ENCODE measurements around the gene ITGA2.

Gene ITGA2

DNA sequence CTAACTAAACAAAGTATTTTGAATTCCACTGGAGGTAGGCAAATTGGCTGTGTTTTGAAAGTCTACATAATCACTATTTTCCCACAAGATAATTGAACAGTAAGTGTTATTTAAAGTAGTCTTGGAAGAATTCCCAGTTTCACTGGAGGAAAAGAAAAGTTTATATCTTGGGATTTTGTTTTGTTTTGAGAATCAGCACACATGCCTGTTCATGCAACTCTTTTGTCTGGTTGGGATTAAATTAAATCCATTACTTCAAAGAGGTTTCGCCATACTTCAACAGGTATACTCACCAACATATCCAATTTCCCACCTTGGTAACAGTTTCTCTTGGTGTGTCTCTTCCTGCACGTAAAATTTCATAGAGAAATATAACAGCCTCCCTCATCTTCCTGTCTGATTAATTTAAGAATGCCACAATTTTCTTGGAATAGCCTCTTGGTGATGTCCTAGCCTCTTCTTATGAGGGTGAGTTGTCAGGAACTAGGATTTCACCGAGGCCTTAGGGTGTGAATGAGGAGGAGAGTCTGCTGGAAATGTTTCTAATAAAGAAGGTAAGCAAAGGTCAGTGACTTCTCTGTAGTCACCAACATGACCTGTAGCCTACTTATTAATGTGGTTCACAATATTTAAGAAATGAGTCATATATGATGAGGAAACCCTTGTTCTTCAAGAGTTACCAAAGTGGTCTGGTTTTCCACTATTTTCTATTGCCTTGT is 48.1 kb downstream of the ITGA2 start:
- H3K9me3 ChIP-seq (ENCODE audit: insufficient read depth, low read depth, low read length), result no peaks in the 10 kb centered on the region
- 96% methylated on average over 3 of the region's 3 CpGs for WGBS
- H3K4me1 ChIP-seq (ENCODE audit: insufficient read depth, low read length), result no peaks in the 10 kb centered on the region
- no peak overlapping the region for H3K4me3 ChIP-seq (ENCODE audit: low read length)
- no peak overlapping the region for H3K27ac ChIP-seq (ENCODE audit: low read depth, low read length)
- no peaks in the 10 kb centered on the region for H3K36me3 ChIP-seq (ENCODE audit: insufficient read depth, low read length)
- H3K27me3 ChIP-seq (ENCODE audit: insufficient read depth, low read length), result no peaks in the 10 kb centered on the region
- H3K9ac ChIP-seq (ENCODE audit: low read depth, low read length), result no peak overlapping the region

DNA sequence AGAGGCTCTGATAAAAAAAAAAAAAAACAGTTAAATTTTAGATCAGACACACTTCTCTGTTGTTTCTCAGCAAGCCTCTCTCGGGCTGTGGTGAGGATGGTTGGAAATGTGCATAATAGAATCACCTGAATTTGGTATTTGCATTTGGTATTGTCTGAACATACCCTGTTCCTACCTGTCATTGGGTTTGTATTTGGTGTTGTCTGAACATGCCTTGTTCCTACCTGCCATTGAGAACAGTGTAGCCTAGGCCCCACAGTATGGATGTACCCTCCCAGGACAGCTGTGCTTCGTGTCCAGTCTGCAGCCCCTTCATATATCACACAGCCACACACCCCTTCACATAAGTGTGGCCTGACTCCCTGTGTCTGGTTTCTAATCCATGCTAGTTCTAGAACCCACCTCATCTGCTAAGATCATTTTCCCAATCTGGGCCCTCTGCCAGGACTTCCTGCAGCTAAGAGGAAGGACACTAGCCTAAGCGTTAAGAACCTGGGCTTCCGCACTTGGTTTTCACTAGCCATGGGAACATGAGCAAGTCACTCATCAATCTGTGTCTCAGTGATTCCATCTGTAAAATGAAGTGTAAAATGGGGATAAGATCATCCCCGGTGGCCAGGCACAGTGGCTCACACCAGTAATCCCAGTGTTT is 49.2 kb downstream of the ITGA2 start:
- Histone ChIP-seq H3K9ac (ENCODE audit: low read depth, low read length) (no peak overlapping the region), H3K9me3 (ENCODE audit: insufficient read depth, low read depth, low read length) (no peaks in the 10 kb centered on the region), H3K36me3 (ENCODE audit: insufficient read depth, low read length) (no peaks in the 10 kb centered on the region), H3K27ac (ENCODE audit: low read depth, low read length) (no peak overlapping the region), H3K4me3 (ENCODE audit: low read length) (no peak overlapping the region), H3K27me3 (ENCODE audit: insufficient read depth, low read length) (no peaks in the 10 kb centered on the region), H3K4me1 (ENCODE audit: insufficient read depth, low read length) (no peaks in the 10 kb centered on the region)
- WGBS, result 56% methylated on average over 5 of the region's 5 CpGs

DNA sequence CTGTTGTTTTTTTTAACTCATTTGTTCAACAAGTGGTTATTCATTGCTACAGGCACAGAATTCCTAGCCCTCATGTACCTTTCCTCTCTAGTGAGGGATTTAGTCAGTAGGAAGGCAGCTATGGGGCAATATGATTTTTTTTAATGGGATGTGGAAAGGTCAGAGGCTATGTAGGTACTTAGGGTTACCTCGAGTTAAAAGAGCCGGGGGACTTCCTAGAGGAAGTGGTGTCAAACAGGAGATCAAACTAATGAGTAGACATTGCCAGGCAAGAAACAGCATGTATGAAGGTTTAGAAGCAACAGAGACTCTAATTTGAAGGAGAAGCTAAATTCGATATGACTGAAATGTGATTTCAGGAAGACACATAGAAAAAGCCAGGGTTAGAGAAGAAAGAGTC is 50.7 kb downstream of the ITGA2 start:
- Histone ChIP-seq H3K4me3 (ENCODE audit: low read length) (no peak overlapping the region), H3K4me1 (ENCODE audit: insufficient read depth, low read length) (no peaks in the 10 kb centered on the region), H3K36me3 (ENCODE audit: insufficient read depth, low read length) (no peaks in the 10 kb centered on the region), H3K27ac (ENCODE audit: low read depth, low read length) (no peak overlapping the region), H3K9me3 (ENCODE audit: insufficient read depth, low read depth, low read length) (no peaks in the 10 kb centered on the region), H3K27me3 (ENCODE audit: insufficient read depth, low read length) (no peaks in the 10 kb centered on the region), H3K9ac (ENCODE audit: low read depth, low read length) (no peak overlapping the region)
- WGBS, result 92% methylated on average over 3 of the region's 3 CpGs

DNA sequence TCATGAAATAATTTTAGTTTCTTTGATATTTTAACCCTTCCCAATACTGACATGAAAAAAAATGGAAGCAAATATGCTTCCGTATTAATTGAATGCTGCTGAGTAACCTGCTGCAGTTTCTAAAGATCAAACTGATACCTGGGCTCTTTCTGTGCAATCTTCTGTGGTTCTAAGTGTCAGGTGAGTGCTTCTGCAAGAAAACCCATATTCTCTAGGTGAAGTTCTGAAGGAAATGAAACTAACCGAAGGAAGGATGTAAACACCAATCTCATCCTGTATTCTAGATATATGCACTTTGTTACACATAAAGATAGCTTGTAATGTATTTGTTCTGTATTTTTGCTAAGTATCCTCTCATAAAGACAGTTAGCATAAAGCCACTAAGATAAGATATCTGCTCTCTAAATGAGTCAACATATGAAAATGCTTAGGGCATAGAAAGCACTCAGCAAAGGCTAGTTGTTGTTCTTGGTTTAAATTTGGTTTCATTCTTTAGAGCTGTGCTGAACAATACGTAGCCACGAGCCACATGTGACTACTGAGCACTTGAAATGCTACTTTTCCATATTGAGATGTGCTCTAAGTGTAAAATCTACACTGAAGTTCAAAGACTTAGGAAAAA is 52.0 kb downstream of the ITGA2 start:
- WGBS, result 64% methylated on average over 3 of the region's 4 CpGs
- Histone ChIP-seq H3K4me3 (ENCODE audit: low read length) (no peak overlapping the region), H3K27me3 (ENCODE audit: insufficient read depth, low read length) (no peaks in the 10 kb centered on the region), H3K36me3 (ENCODE audit: insufficient read depth, low read length) (no peaks in the 10 kb centered on the region), H3K9me3 (ENCODE audit: insufficient read depth, low read depth, low read length) (no peaks in the 10 kb centered on the region), H3K27ac (ENCODE audit: low read depth, low read length) (no peak overlapping the region), H3K4me1 (ENCODE audit: insufficient read depth, low read length) (no peaks in the 10 kb centered on the region), H3K9ac (ENCODE audit: low read depth, low read length) (no peak overlapping the region)

DNA sequence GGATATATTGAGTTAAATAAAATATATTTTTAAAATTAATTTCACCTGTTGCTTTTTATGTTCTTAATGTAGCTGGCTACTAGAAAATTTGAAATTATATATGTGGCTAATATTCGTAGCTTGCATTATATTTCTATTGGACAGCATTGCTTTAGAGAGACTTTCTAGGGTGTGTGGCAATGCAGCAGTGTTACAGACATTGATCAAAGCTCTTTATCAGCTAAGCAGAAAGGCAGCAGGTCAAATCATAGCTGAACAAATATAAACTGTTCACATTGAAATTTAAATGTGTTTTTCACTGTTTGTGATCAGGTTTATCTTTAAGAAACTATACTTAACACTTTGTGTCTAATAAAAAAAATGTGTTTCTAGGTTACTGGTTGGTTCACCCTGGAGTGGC is 52.6 kb downstream of the ITGA2 start:
- no peak overlapping the region for H3K9ac ChIP-seq (ENCODE audit: low read depth, low read length)
- no peak overlapping the region for H3K27ac ChIP-seq (ENCODE audit: low read depth, low read length)
- H3K9me3 ChIP-seq (ENCODE audit: insufficient read depth, low read depth, low read length), result no peaks in the 10 kb centered on the region
- WGBS, result 86% methylated on average over 1 of the region's 1 CpG
- H3K4me3 ChIP-seq (ENCODE audit: low read length), result no peak overlapping the region
- H3K27me3 ChIP-seq (ENCODE audit: insufficient read depth, low read length), result no peaks in the 10 kb centered on the region
- no peaks in the 10 kb centered on the region for H3K4me1 ChIP-seq (ENCODE audit: insufficient read depth, low read length)
- no peaks in the 10 kb centered on the region for H3K36me3 ChIP-seq (ENCODE audit: insufficient read depth, low read length)

DNA sequence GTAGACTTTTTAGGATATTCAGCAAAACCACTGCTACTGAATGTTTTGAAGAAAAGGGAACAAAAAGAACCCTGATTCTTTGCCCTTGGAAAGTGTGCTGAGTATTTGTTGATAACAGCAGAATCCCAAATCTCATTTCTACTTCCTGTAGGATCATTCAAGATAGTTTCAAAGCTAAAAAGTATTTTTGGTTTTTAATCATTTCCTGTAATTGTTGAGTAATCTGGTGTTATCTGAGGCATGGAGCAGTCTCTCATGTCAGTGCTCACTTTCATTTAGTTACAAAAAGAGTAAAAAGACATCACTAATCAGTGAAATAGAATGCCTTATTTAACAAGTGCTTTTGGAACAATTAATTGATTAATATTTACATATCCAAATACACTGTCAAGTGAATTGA is 56.1 kb downstream of the ITGA2 start:
- no peaks in the 10 kb centered on the region for H3K9me3 ChIP-seq (ENCODE audit: insufficient read depth, low read depth, low read length)
- no peaks in the 10 kb centered on the region for H3K36me3 ChIP-seq (ENCODE audit: insufficient read depth, low read length)
- no peak overlapping the region for H3K27ac ChIP-seq (ENCODE audit: low read depth, low read length)
- no peak overlapping the region for H3K4me3 ChIP-seq (ENCODE audit: low read length)
- H3K9ac ChIP-seq (ENCODE audit: low read depth, low read length), result no peak overlapping the region
- no peaks in the 10 kb centered on the region for H3K4me1 ChIP-seq (ENCODE audit: insufficient read depth, low read length)
- no peaks in the 10 kb centered on the region for H3K27me3 ChIP-seq (ENCODE audit: insufficient read depth, low read length)

DNA sequence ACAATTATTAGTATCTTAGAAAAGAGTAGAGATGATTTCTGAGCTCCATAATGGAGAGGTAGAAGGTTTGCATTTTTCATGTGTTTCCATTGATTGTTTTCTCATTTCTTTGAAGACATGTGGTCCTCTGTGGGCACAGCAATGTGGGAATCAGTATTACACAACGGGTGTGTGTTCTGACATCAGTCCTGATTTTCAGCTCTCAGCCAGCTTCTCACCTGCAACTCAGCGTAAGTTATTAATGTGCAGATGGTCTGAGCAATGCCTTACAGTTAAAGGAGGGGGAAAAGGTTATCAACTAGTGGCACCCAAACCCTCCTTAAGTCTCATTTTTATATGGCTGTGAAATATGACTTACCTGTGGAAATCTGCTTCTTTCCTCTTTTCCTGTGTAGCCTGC is 59.1 kb downstream of the ITGA2 start:
- Histone ChIP-seq H3K27me3 (ENCODE audit: insufficient read depth, low read length) (no peaks in the 10 kb centered on the region), H3K9ac (ENCODE audit: low read depth, low read length) (no peak overlapping the region), H3K4me1 (ENCODE audit: insufficient read depth, low read length) (no peaks in the 10 kb centered on the region), H3K27ac (ENCODE audit: low read depth, low read length) (no peak overlapping the region), H3K9me3 (ENCODE audit: insufficient read depth, low read depth, low read length) (no peaks in the 10 kb centered on the region), H3K36me3 (ENCODE audit: insufficient read depth, low read length) (no peaks in the 10 kb centered on the region; the same call in 1 of the 2 replicates), H3K4me3 (ENCODE audit: low read length) (no peak overlapping the region)
- WGBS, result 94% methylated on average over 2 of the region's 2 CpGs

DNA sequence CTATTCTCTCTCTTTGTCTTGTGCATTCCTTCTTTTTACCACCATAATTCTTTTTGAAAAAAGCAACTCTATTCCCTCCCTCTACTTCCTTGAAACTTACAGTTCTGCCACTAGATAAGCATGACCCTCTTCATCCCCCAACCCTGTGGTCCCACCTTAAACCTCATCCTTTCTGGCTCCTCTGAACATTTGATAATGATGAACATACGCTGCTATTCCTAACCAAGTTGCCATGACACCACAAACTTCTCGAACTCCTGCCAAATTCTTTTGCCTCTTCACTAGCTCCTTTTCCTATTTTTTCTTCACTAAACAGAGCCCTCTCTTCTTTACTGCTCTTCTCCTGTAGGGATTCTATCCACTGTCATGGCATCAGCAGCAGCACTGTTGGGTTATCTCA is 63.3 kb downstream of the ITGA2 start:
- Histone ChIP-seq H3K9ac (ENCODE audit: low read depth, low read length) (no peak overlapping the region), H3K36me3 (ENCODE audit: insufficient read depth, low read length) (no peaks in the 10 kb centered on the region; the same call in 1 of the 2 replicates), H3K4me3 (ENCODE audit: low read length) (no peak overlapping the region), H3K27me3 (ENCODE audit: insufficient read depth, low read length) (no peaks in the 10 kb centered on the region), H3K9me3 (ENCODE audit: insufficient read depth, low read depth, low read length) (no peaks in the 10 kb centered on the region), H3K4me1 (ENCODE audit: insufficient read depth, low read length) (peaks cover 3% of the 10 kb centered on the region; the same call in 1 of the 2 replicates), H3K27ac (ENCODE audit: low read depth, low read length) (no peak overlapping the region)
- WGBS, result 92% methylated on average over 2 of the region's 2 CpGs

DNA sequence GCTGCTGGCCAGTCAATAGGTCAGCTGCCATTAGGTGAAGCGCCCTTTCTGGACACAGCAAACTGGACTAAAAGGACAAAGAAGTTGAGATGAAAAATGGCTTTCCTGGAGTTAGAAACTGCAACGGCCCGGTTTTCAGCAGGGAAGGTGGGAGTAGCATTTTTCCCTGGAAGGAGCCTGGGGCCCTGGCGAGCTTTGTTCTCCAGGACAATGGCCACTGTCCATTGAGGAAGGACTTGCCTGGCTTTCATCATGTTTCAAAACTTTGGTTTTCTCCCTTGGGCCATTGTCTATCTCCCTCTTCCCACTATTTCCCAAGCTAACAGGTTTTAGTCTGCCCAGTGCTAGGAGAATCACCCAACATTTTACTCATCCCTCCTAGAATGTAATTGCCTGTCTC is 64.2 kb downstream of the ITGA2 start:
- Histone ChIP-seq H3K4me1 (ENCODE audit: insufficient read depth, low read length) (peaks cover 3% of the 10 kb centered on the region; the same call in 1 of the 2 replicates), H3K9me3 (ENCODE audit: insufficient read depth, low read depth, low read length) (no peaks in the 10 kb centered on the region), H3K27ac (ENCODE audit: low read depth, low read length) (no peak overlapping the region), H3K36me3 (ENCODE audit: insufficient read depth, low read length) (no peaks in the 10 kb centered on the region; the same call in 1 of the 2 replicates), H3K4me3 (ENCODE audit: low read length) (no peak overlapping the region), H3K9ac (ENCODE audit: low read depth, low read length) (no peak overlapping the region), H3K27me3 (ENCODE audit: insufficient read depth, low read length) (no peaks in the 10 kb centered on the region)
- 90% methylated on average over 4 of the region's 4 CpGs for WGBS

DNA sequence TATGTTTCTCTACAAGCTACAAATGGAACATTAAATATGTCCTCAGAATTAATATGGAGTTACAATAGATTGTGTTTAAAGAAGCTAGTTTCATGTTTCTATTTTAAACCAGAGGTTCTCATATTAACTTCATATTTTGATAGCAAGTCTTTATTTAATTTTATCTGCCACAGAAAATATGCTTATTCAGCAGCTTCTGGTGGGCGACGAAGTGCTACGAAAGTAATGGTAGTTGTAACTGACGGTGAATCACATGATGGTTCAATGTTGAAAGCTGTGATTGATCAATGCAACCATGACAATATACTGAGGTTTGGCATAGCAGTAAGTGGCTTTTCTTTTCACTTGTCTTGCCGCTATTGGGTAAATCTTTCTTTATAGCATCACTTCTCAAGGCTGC is 66.2 kb downstream of the ITGA2 start:
- Histone ChIP-seq H3K9ac (ENCODE audit: low read depth, low read length) (no peak overlapping the region), H3K4me3 (ENCODE audit: low read length) (no peak overlapping the region), H3K9me3 (ENCODE audit: insufficient read depth, low read depth, low read length) (no peaks in the 10 kb centered on the region), H3K4me1 (ENCODE audit: insufficient read depth, low read length) (peaks cover 3% of the 10 kb centered on the region; the same call in 1 of the 2 replicates), H3K27ac (ENCODE audit: low read depth, low read length) (no peak overlapping the region), H3K27me3 (ENCODE audit: insufficient read depth, low read length) (no peaks in the 10 kb centered on the region), H3K36me3 (ENCODE audit: insufficient read depth, low read length) (no peaks in the 10 kb centered on the region; the same call in 1 of the 2 replicates)
- 87% methylated on average over 5 of the region's 5 CpGs for WGBS

DNA sequence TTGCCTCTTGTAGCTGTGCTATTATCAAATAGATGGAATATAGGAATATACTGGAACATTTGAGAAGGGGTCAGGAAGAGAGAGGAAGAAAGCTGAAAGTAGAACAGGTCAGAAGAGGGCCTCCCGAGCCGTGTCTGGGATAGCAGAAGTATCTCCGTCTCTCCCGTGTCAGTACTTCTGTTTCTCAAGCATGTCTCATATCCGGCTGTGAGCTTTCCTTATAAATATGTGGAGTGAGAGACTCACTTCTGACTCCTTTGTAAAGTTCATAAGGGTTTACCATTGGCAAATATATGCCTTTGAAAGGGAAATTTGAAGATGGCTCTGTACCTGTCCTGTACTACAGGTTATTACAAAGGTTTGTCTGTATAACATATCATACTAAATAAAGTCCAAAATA is 70.1 kb downstream of the ITGA2 start:
- no peak overlapping the region for H3K4me3 ChIP-seq (ENCODE audit: low read length)
- H3K36me3 ChIP-seq (ENCODE audit: insufficient read depth, low read length), result no peaks in the 10 kb centered on the region; the same call in 1 of the 2 replicates
- H3K9me3 ChIP-seq (ENCODE audit: insufficient read depth, low read depth, low read length), result no peaks in the 10 kb centered on the region
- 96% methylated on average over 5 of the region's 5 CpGs for WGBS
- H3K27me3 ChIP-seq (ENCODE audit: insufficient read depth, low read length), result no peaks in the 10 kb centered on the region
- no peak overlapping the region for H3K27ac ChIP-seq (ENCODE audit: low read depth, low read length)
- H3K9ac ChIP-seq (ENCODE audit: low read depth, low read length), result no peak overlapping the region
- no peaks in the 10 kb centered on the region for H3K4me1 ChIP-seq (ENCODE audit: insufficient read depth, low read length)
